OCI-LY1 (cell line): ENCODE measurements around the gene DENND5A.
"Not testable (repeated sequence)": the region's sequence is repeated elsewhere in the genome, so short reads cannot be mapped to it uniquely, and the experiment has no call there.

Experiments used
- H2AFZ ChIP-seq: fragments of 200-600 bp; sonication (generic), shearing (Covaris generic); 2 replicates; pipeline ENCODE4 v1.6.0; 2014; ENCODE audit warnings: antibody characterized with exemption, mild to moderate bottlenecking, low read length
- H3F3A ChIP-seq: fragments of 200-600 bp; sonication (generic), shearing (Covaris generic); 2 replicates; pipeline ENCODE4 v1.6.0; 2014; ENCODE audit warnings: mild to moderate bottlenecking, antibody characterized with exemption, low read length, moderate library complexity; ENCODE audit not compliant: insufficient read depth
- H3K27ac ChIP-seq: fragments of 200-600 bp; sonication (generic); 2 replicates; pipeline ENCODE4 v1.5.1; 2014; ENCODE audit warnings: low read length, mixed run types, mild to moderate bottlenecking, low read depth; ENCODE audit not compliant: poor library complexity, severe bottlenecking
- H3K27me3 ChIP-seq: fragments of 200-600 bp; sonication (generic); 2 replicates; pipeline ENCODE4 v1.6.0; 2014; ENCODE audit warnings: antibody characterized with exemption, mild to moderate bottlenecking, low read length, moderate library complexity; ENCODE audit not compliant: insufficient read depth
- H3K36me3 ChIP-seq: fragments of 200-600 bp; sonication (generic); 2 replicates; pipeline ENCODE4 v1.6.1; 2014; ENCODE audit warnings: mild to moderate bottlenecking, antibody characterized with exemption, low read length, moderate library complexity, mixed read lengths; ENCODE audit not compliant: insufficient read depth
- H3K4me1 ChIP-seq: fragments of 200-600 bp; sonication (generic); 2 replicates; pipeline ENCODE4 v1.5.1; 2014; ENCODE audit warnings: mild to moderate bottlenecking, low read length, moderate library complexity; ENCODE audit not compliant: insufficient read depth, severe bottlenecking
- H3K4me2 ChIP-seq: fragments of 200-600 bp; sonication (generic), shearing (Covaris generic); 2 replicates; pipeline ENCODE4 v1.6.1; 2014; ENCODE audit warnings: low read length
- H3K4me3 ChIP-seq: fragments of 200-600 bp; sonication (generic); 2 replicates; pipeline ENCODE4 v1.5.1; 2014; ENCODE audit warnings: low read length, low read depth, mild to moderate bottlenecking, mixed read lengths; ENCODE audit not compliant: poor library complexity, severe bottlenecking
- H3K79me2 ChIP-seq: fragments of 200-600 bp; shearing (Covaris generic); 2 replicates; pipeline ENCODE4 v1.6.1; 2016; ENCODE audit warnings: mixed run types, low read length, mixed read lengths; ENCODE audit not compliant: insufficient read depth
- H3K9ac ChIP-seq: fragments of 200-600 bp; sonication (generic), shearing (Covaris generic); 2 replicates; pipeline ENCODE4 v1.6.1; 2014; ENCODE audit warnings: mild to moderate bottlenecking, low read length, mixed read lengths
- H3K9me2 ChIP-seq: fragments of 200-600 bp; sonication (generic), shearing (Covaris generic); 2 replicates; pipeline ENCODE4 v1.6.1; 2014; ENCODE audit warnings: low read depth, mild to moderate bottlenecking, low read length, mixed read lengths
- H3K9me3 ChIP-seq: fragments of 200-600 bp; shearing (Covaris generic); 2 replicates; pipeline ENCODE4 v1.6.1; 2014; ENCODE audit warnings: low read length, mixed read lengths
- H4K20me1 ChIP-seq: fragments of 200-600 bp; sonication (generic), shearing (Covaris generic); 2 replicates; pipeline ENCODE4 v1.6.0; 2016; ENCODE audit warnings: mild to moderate bottlenecking, low read length; ENCODE audit not compliant: insufficient read depth
- CTCF ChIP-seq: fragments of 200-600 bp; sonication (generic), shearing (Covaris generic); IDR thresholded peaks from 2 replicates; pipeline ENCODE4 v1.5.1; 2017; ENCODE audit warnings: mild to moderate bottlenecking, antibody characterized with exemption, low read length, moderate library complexity, mixed read lengths
- EZH2 ChIP-seq: fragments of 200-600 bp; sonication (generic), shearing (Covaris generic); IDR thresholded peaks from 2 replicates; pipeline ENCODE4 v1.8.0; 2017; ENCODE audit warnings: borderline replicate concordance, mixed run types, mild to moderate bottlenecking, antibody characterized with exemption, low read length, moderate library complexity, mixed read lengths

The DENND5A gene

GRCh38 chr11:9230296-9230695 lies 34.9 kb downstream of the DENND5A start:
- H3K27me3 ChIP-seq, result peaks cover 8% of the 10 kb centered on the region; the same call in 1 of the 2 replicates
- peaks cover 3% of the 10 kb centered on the region; the same call in 1 of the 2 replicates for H3K9me3 ChIP-seq
- no peak overlapping the region for H3K27ac ChIP-seq
- H4K20me1 ChIP-seq, result no peaks in the 10 kb centered on the region
- no peaks in the 10 kb centered on the region for H3F3A ChIP-seq
- no peak for TF ChIP-seq CTCF
- no peak for TF ChIP-seq EZH2
- H2AFZ ChIP-seq, result no peak overlapping the region
- H3K4me1 ChIP-seq, result no peaks in the 10 kb centered on the region
- no peaks in the 10 kb centered on the region; the same call in 1 of the 2 replicates for H3K36me3 ChIP-seq
- no peaks in the 10 kb centered on the region for H3K79me2 ChIP-seq
- H3K4me2 ChIP-seq, result no peak overlapping the region
- H3K4me3 ChIP-seq, result no peak overlapping the region
- no peak overlapping the region for H3K9ac ChIP-seq
- H3K9me2 ChIP-seq, result no peaks in the 10 kb centered on the region

DNA sequence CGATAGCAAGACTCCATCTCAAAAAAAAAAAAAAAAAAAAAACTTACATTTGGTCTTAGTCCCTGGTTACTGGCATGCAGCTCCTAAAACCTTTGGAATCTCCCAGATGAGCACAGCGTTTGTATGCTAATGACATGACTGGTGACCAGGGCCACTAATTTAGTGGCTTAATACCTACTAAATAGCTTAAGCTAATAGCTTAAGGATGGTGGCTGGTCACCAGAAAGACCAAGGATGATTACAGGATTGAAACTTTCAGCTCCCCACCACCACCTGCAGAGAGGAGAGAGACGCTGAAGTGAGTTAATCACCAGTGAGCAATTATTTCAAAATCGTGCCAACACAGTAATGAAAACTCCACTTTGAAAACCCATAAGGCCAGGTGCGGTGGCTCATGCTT lies 37.1 kb downstream of the DENND5A start:
- H3K4me3 ChIP-seq, result no peak overlapping the region
- no peaks in the 10 kb centered on the region for H3K9me3 ChIP-seq
- H3K79me2 ChIP-seq, result no peaks in the 10 kb centered on the region
- no peak overlapping the region for H3K4me2 ChIP-seq
- H3K27ac ChIP-seq, result no peak overlapping the region
- H3K27me3 ChIP-seq, result peaks cover 8% of the 10 kb centered on the region; the same call in 1 of the 2 replicates
- H3K9me2 ChIP-seq, result no peaks in the 10 kb centered on the region
- no peak overlapping the region for H3K9ac ChIP-seq
- H3K36me3 ChIP-seq, result no peaks in the 10 kb centered on the region
- no peaks in the 10 kb centered on the region for H3F3A ChIP-seq
- no peaks in the 10 kb centered on the region for H3K4me1 ChIP-seq
- no peak overlapping the region for H2AFZ ChIP-seq
- no peaks in the 10 kb centered on the region for H4K20me1 ChIP-seq
- TF ChIP-seq EZH2 (no peak), CTCF (no peak)

DNA sequence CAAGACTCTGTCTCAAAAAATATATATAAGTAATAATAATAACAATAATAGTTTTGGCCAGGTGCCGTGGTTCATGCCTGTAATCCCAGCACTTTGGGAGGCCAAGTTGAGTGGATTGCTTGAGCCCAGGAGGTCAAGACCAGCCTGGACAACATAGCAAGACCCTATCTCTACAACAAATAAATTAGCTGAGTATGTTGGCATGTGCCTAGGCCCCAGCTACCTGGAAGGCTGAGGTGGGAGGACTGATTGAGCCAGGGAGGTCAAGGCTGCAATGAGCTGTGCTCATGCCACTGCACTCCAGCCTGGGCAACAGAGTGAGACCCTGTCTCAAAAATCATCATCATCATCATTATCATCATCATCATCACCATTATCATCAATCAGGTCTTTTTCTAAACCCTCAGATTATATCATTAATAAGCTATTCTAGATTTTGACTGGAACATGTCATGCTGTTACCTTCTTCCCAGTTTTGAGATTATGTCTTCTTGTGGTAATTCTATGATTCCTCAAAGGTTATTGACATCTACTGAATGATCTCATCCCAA lies 39.3 kb downstream of the DENND5A start:
- H3K9ac ChIP-seq, result no peak overlapping the region
- H4K20me1 ChIP-seq, result no peaks in the 10 kb centered on the region
- H3K4me1 ChIP-seq, result no peaks in the 10 kb centered on the region
- no peaks in the 10 kb centered on the region for H3F3A ChIP-seq
- H3K4me3 ChIP-seq, result no peak overlapping the region
- H2AFZ ChIP-seq, result no peak overlapping the region
- no peak for TF ChIP-seq EZH2
- H3K9me2 ChIP-seq, result no peaks in the 10 kb centered on the region
- no peak overlapping the region for H3K4me2 ChIP-seq
- no peaks in the 10 kb centered on the region for H3K79me2 ChIP-seq
- H3K27ac ChIP-seq, result no peak overlapping the region
- no peaks in the 10 kb centered on the region for H3K36me3 ChIP-seq
- peaks cover 5% of the 10 kb centered on the region; the same call in 1 of the 2 replicates for H3K27me3 ChIP-seq
- no peaks in the 10 kb centered on the region for H3K9me3 ChIP-seq

GRCh38 chr11:9222654-9223053 lies 42.5 kb downstream of the DENND5A start:
- H2AFZ ChIP-seq, result no peak overlapping the region
- no peak overlapping the region for H3K4me2 ChIP-seq
- H3K79me2 ChIP-seq, result no peaks in the 10 kb centered on the region
- no peak for TF ChIP-seq EZH2
- no peak for TF ChIP-seq CTCF
- H3K36me3 ChIP-seq, result no peaks in the 10 kb centered on the region
- no peak overlapping the region for H3K27ac ChIP-seq
- H3K9ac ChIP-seq, result no peak overlapping the region
- H3K27me3 ChIP-seq, result no peaks in the 10 kb centered on the region
- H4K20me1 ChIP-seq, result no peaks in the 10 kb centered on the region
- no peak overlapping the region for H3K4me3 ChIP-seq
- H3F3A ChIP-seq, result no peaks in the 10 kb centered on the region
- H3K9me2 ChIP-seq, result no peaks in the 10 kb centered on the region
- H3K9me3 ChIP-seq, result no peaks in the 10 kb centered on the region
- no peaks in the 10 kb centered on the region for H3K4me1 ChIP-seq

GRCh38 chr11:9220853-9221252 lies 44.3 kb downstream of the DENND5A start:
- H3F3A ChIP-seq, H3K9ac ChIP-seq, H3K4me3 ChIP-seq, H3K4me1 ChIP-seq, H3K4me2 ChIP-seq, H3K27me3 ChIP-seq, H3K79me2 ChIP-seq, H2AFZ ChIP-seq, H3K9me3 ChIP-seq, H4K20me1 ChIP-seq, H3K36me3 ChIP-seq, H3K27ac ChIP-seq, H3K9me2 ChIP-seq: not testable (repeated sequence)
